K562 (cell line): ENCODE results near the gene RCHY1. TPM values are rescaled to one million over a fixed set of nuclear protein-coding genes. Genes with fewer than 3 reads are reported as not detected.

ENCODE experiments used
- ATAC-seq: fragments of 200-7000 bp; cut with Tn5 transposase; 3 replicates; pipeline ENCODE4 v1.9.1; 2020; ENCODE audit warnings: moderate library complexity
- BruUV-seq: library from RNA; stranded (reverse); fragments of 400-500 nt; replicated peaks from 2 replicates; lab custom pipeline; 2021; lab: Mats Ljungman, UMichigan
- CTCF ChIA-PET: fragments of 300-600 bp; formaldehyde crosslinking; extraction: SDS; loops from one replicate; lab custom pipeline; 2021; ENCODE audit warnings: low intra/inter-chr PET ratio; lab: Yijun Ruan, JAX
- POLR2A ChIA-PET: fragments of 300-600, 350-650 bp; sonication (Branson Sonifier 250); formaldehyde crosslinking; extraction: SDS; loops from one replicate; lab custom pipeline; 2021; ENCODE audit warnings: antibody characterized with exemption, inconsistent platforms; lab: Yijun Ruan, JAX
- DNase-seq, 4 experiments: peaks; one replicate each; pipeline versions ENCODE4 v3.0.0 to v3.0.0-alpha.2; 2011 to 2018; ENCODE audit warnings: low spot score in 3 of 4, mixed read lengths in 3 of 4; ENCODE audit errors: extremely low read depth in 1 of 4
- FAIRE-seq: peaks from 2 replicates; lab custom pipeline; 2011; peaks lifted over from hg19 to GRCh38; lab: Jason Lieb, UNC
- H2AFZ ChIP-seq: 2 replicates; pipeline ENCODE4 v1.6.0; 2011; ENCODE audit warnings: low read depth, low read length, control low read depth, inconsistent platforms
- H3K27ac ChIP-seq: fragments of 200-600 bp; 3 replicates; pipeline ENCODE4 v1.8.0; 2011; ENCODE audit warnings: low read depth, mild to moderate bottlenecking, control low read depth, inconsistent platforms, low read length, moderate library complexity, mixed read lengths; ENCODE audit errors: extremely low read depth
- H3K27me3 ChIP-seq, 2 experiments: fragments of 300-600 bp in 1 of 2; 2 replicates in 1 of 2; 3 replicates in 1 of 2; pipeline versions ENCODE4 v1.6.0 to v1.8.0; 2011; ENCODE audit warnings: inconsistent platforms in 2 of 2, low read length in 2 of 2, mild to moderate bottlenecking in 1 of 2, mixed read lengths in 1 of 2, moderate library complexity in 1 of 2; ENCODE audit not compliant: control insufficient read depth in 2 of 2, insufficient read depth in 2 of 2
- H3K36me3 ChIP-seq: fragments of 300-600 bp; 3 replicates; pipeline ENCODE4 v1.8.0; 2011; ENCODE audit warnings: mild to moderate bottlenecking, low read length, inconsistent platforms; ENCODE audit not compliant: control insufficient read depth, insufficient read depth
- H3K4me1 ChIP-seq, 2 experiments: fragments of 200-600 bp in 1 of 2; replicated peaks in 1 of 2; 2 replicates in 1 of 2; 3 replicates in 1 of 2; pipeline versions ENCODE4 v1.5.1 to v1.8.0; 2011; ENCODE audit warnings: inconsistent platforms in 2 of 2, low read length in 2 of 2, mild to moderate bottlenecking in 1 of 2, mixed read lengths in 1 of 2, moderate library complexity in 1 of 2; ENCODE audit not compliant: control insufficient read depth in 2 of 2, insufficient read depth in 2 of 2
- H3K4me2 ChIP-seq: 2 replicates; pipeline ENCODE4 v1.6.1; 2011; ENCODE audit warnings: low read length, control low read depth, inconsistent platforms, mixed read lengths; ENCODE audit not compliant: insufficient read depth
- H3K4me3 ChIP-seq: fragments of 200-600 bp; sonication (generic), shearing (Covaris generic); 2 replicates; pipeline ENCODE4 v1.5.1; 2016; ENCODE audit warnings: control low read depth, inconsistent platforms
- H3K79me2 ChIP-seq: fragments of 200-600 bp; 3 replicates; pipeline ENCODE4 v1.8.0; 2011; ENCODE audit warnings: low read length, inconsistent platforms; ENCODE audit not compliant: control insufficient read depth, insufficient read depth
- H3K9ac ChIP-seq, 2 experiments: 2 replicates each; pipeline versions ENCODE4 v1.6.0 to v1.6.1; 2011; ENCODE audit warnings: low read depth in 2 of 2, low read length in 2 of 2, control low read depth in 1 of 2, inconsistent platforms in 1 of 2, mild to moderate bottlenecking in 1 of 2, mixed read lengths in 1 of 2; ENCODE audit not compliant: insufficient read depth in 1 of 2
- H3K9me1 ChIP-seq: one replicate; pipeline ENCODE4 v1.6.0; 2011; ENCODE audit warnings: inconsistent platforms, mild to moderate bottlenecking, low read length, moderate library complexity; ENCODE audit not compliant: control insufficient read depth, insufficient read depth
- H3K9me3 ChIP-seq: replicated peaks from 2 replicates; pipeline ENCODE4 v1.5.1; 2011; ENCODE audit warnings: low read depth, low read length, inconsistent platforms; ENCODE audit not compliant: control insufficient read depth, insufficient read depth
- H4K20me1 ChIP-seq: replicated peaks from 2 replicates; pipeline ENCODE4 v1.6.1; 2011; ENCODE audit warnings: low read length, inconsistent platforms, mixed read lengths; ENCODE audit not compliant: control insufficient read depth, insufficient read depth
- CSDE1 ChIP-seq, 2 experiments: fragments of 450-650 bp; IDR thresholded peaks; 2 replicates each; pipeline ENCODE4 v1.6.1; 2016; ENCODE audit warnings: mild to moderate bottlenecking in 1 of 2
- CUX1 ChIP-seq: fragments of 200-800 bp; sonication (Bioruptor generic); IDR thresholded peaks from 2 replicates; pipeline ENCODE4 v1.6.1; 2016; ENCODE audit warnings: missing genetic modification characterization, missing compliant biosample characterization
- ERF ChIP-seq: fragments of 450-650 bp; formaldehyde crosslinking; IDR thresholded peaks from 2 replicates; pipeline ENCODE4 v1.4.0; 2020; ENCODE audit warnings: mild to moderate bottlenecking, mixed read lengths
- NFIC ChIP-seq: fragments of 450-650 bp; IDR thresholded peaks from 2 replicates; pipeline ENCODE4 v1.6.1; 2017; ENCODE audit warnings: mild to moderate bottlenecking, inconsistent platforms
- PHF8 ChIP-seq: fragments of 200-600 bp; sonication (generic); IDR thresholded peaks from 2 replicates; pipeline ENCODE4 v1.6.1; 2012; ENCODE audit warnings: mixed run types, mild to moderate bottlenecking, inconsistent platforms, low read length, moderate library complexity, borderline replicate concordance
- RNF219 ChIP-seq: fragments of 250-450 bp; sonication (Bioruptor Pico); IDR thresholded peaks from 2 replicates; pipeline ENCODE4 v1.5.0; 2022; ENCODE audit warnings: mild to moderate bottlenecking
- SNRNP70 ChIP-seq: fragments of 200-400 bp; formaldehyde crosslinking; optimal IDR thresholded peaks from 2 replicates; pipeline ENCODE3; 2017; ENCODE audit warnings: low read depth, low read length
- TARDBP ChIP-seq: fragments of 450-650 bp; IDR thresholded peaks from 2 replicates; pipeline ENCODE4 v1.6.1; 2016
- TBP ChIP-seq: optimal IDR thresholded peaks from 2 replicates; pipeline ENCODE3; 2011; ENCODE audit warnings: low read depth, low read length, improper control_type of control experiment
- TCF7L2 ChIP-seq: fragments of 150-350 bp; IDR thresholded peaks from 2 replicates; pipeline ENCODE4 v1.6.1; 2016; ENCODE audit warnings: low read depth, mild to moderate bottlenecking, low read length, moderate library complexity
- ZBTB33 ChIP-seq: sonication (generic); formaldehyde crosslinking; IDR thresholded peaks from 2 replicates; pipeline ENCODE4 v1.8.1; 2023; ENCODE audit warnings: mild to moderate bottlenecking, missing genetic modification reagents
- ZNF146 ChIP-seq: IDR thresholded peaks from one replicate; pipeline ENCODE4 v1.6.1; 2018; ENCODE audit warnings: missing compliant biosample characterization; ENCODE audit not compliant: unreplicated experiment
- ZNF165 ChIP-seq: fragments of 250-450 bp; sonication (Bioruptor Pico); IDR thresholded peaks from 2 replicates; pipeline ENCODE4 v1.4.0; 2020; ENCODE audit warnings: borderline replicate concordance
- ZNF184 ChIP-seq: sonication (generic); formaldehyde crosslinking; IDR thresholded peaks from 2 replicates; pipeline ENCODE4 v1.5.0; 2020; ENCODE audit warnings: missing genetic modification reagents
- ZNF707 ChIP-seq: fragments of 250-450 bp; sonication (Bioruptor Pico); conservative IDR thresholded peaks from 2 replicates; pipeline ENCODE4 v1.8.0; 2022; ENCODE audit warnings: inconsistent platforms, mild to moderate bottlenecking, moderate library complexity
- WGBS: fragments of 100-300 bp; shearing (Covaris generic); methylation state at CpG from one replicate; pipeline ENCODE4 v1.1.6; 2016; ENCODE audit warnings: low coverage, mixed read lengths; ENCODE audit not compliant: insufficient coverage; ENCODE audit errors: missing lambda C conversion rate; 5-methylcytosine and 5-hydroxymethylcytosine counted together
- in situ Hi-C: fragments of 300-500 bp; cut with MboI; formaldehyde crosslinking; loops from 4 replicates; pipeline ENCODE4 v1.15.0; 2018; ENCODE audit warnings: inconsistent platforms, mixed read lengths
- intact Hi-C: fragments of 100-400 bp; cut with micrococcal nuclease; formaldehyde crosslinking; loops from 2 replicates; pipeline ENCODE4 v1.14.2; 2022
- polyA plus RNA-seq, 8 experiments: library from polyadenylated mRNA; depleted of rRNA in 4 of 8; stranded (reverse) in 5 of 8; unstranded in 3 of 8; fragments of >200 nt; fragmentation: Nextera tagmentation in 2 of 8; fragmentation: Illumina TruSeq in 1 of 8; extraction: Ambion mirVana in 2 of 8; extraction: Trizol in 1 of 8; gene quantifications; 2 replicates each; pipeline versions ENCODE4 v1.2.1 to v1.2.3, GENCODE V29; 2011 to 2014; ENCODE audit warnings: inconsistent platforms in 1 of 8, missing spikeins in 1 of 8
- total RNA-seq, 7 experiments: library from RNA; depleted of rRNA in 6 of 7; stranded (reverse); fragments of >200 nt in 6 of 7; fragmentation: Illumina TruSeq in 2 of 7; extraction: Trizol in 2 of 7; gene quantifications; 2 replicates each; pipeline versions ENCODE4 v1.2.1 to v1.2.3, GENCODE V29; 2011 to 2021; ENCODE audit warnings: low replicate concordance in 1 of 7

The RCHY1 gene
- total and polyA plus RNA-seq, 9 of the 15 experiments (the other 6 are each of a cell fraction or from before 2014, with no cell fraction given), result 27.3 to 85.1 (median 45.9) TPM

- no peak for DNase-seq
- Histone ChIP-seq H3K4me2 (no peak overlapping the region), H3K4me1 (peaks cover 0 to 2% of the 10 kb centered on the region in 2 experiments; a peak in 2 of 5 replicates), H3K9ac (no peak overlapping the region), H3K79me2 (peaks cover 41% of the 10 kb centered on the region), H3K27ac (no peak overlapping the region), H3K9me1 (no peaks in the 10 kb centered on the region), H3K36me3 (peaks cover 72% of the 10 kb centered on the region), H2AFZ (no peak overlapping the region), H3K4me3 (no peak overlapping the region), H3K27me3 (no peaks in the 10 kb centered on the region), H4K20me1 (no peaks in the 10 kb centered on the region), H3K9me3 (peaks cover 6% of the 10 kb centered on the region; the same call in 1 of the 2 replicates)
- BruUV-seq, result no TSS peak
- ChIA-PET CTCF (no interaction called here), POLR2A (interaction anchor here (0.6 to 1.7 kb wide), 3 partner anchors 10 to 226 kb away, joined by 3 to 7 read pairs (median 3); no protein-coding TSS in a partner anchor)
- WGBS, result 91% methylated on average over 2 of the region's 2 CpGs
- intact Hi-C loops (no loop called here), in situ Hi-C loops (no loop called here)
- FAIRE-seq, result no peak
- ATAC-seq, result no peak
- no peak for TF ChIP-seq PHF8
- TF ChIP-seq CSDE1 (IDR thresholded peaks at IDR 0.05), result no peak
- TF ChIP-seq ZBTB33 (CRISPR knock-in tag), result no peak
- TF ChIP-seq ERF (CRISPR knock-in tag), result no peak
- no peak for TF ChIP-seq NFIC
- no peak for TF ChIP-seq ZNF146 (CRISPR knock-in tag)
- TF ChIP-seq SNRNP70, result no peak
- TF ChIP-seq ZNF165 (CRISPR knock-in tag), result no peak
- no peak for TF ChIP-seq RNF219 (CRISPR knock-in tag)
- no peak for TF ChIP-seq CUX1 (CRISPR knock-in tag)
- no peak for TF ChIP-seq ZNF707 (CRISPR knock-in tag)
- no peak for TF ChIP-seq ZNF184 (CRISPR knock-in tag)
- no peak for TF ChIP-seq TARDBP
- no peak for TF ChIP-seq TCF7L2
- no peak for TF ChIP-seq TBP
Measured at GRCh38 chr4:75505630-75506029, 8.6 kb downstream of the RCHY1 start.
